ENCODE measurements around the gene IGHMBP2.

IGHMBP2 gene

DNA sequence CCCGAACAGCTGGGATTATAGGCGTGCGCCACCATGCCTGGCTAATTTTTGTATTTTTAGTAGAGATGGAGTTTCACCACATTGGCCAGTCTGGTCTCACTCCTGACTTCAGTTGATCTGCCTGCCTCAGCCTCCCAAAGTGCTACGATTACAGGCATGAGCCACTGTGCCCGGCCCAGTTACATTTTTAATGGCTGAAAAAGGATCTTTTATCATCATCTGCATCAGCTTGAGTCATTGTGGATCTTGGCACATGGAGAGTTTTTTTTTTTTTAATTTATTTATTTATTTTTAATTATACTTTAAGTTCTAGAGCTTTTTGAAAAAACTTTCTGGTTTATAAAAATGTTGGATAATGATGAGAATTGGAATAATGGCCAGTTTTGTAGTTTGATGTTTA, 8.6 kb downstream of the IGHMBP2 start:
- in situ Hi-C loops (cut with HindIII; ENCODE audit: low sequenced_read_pairs) = no loop called here
- DNase-seq (ENCODE audit: low read depth, low spot score) = no peak
- no peak overlapping the region for H3K4me3 ChIP-seq (ENCODE audit: low read depth, low read length)
- TF ChIP-seq, protein P1, sequence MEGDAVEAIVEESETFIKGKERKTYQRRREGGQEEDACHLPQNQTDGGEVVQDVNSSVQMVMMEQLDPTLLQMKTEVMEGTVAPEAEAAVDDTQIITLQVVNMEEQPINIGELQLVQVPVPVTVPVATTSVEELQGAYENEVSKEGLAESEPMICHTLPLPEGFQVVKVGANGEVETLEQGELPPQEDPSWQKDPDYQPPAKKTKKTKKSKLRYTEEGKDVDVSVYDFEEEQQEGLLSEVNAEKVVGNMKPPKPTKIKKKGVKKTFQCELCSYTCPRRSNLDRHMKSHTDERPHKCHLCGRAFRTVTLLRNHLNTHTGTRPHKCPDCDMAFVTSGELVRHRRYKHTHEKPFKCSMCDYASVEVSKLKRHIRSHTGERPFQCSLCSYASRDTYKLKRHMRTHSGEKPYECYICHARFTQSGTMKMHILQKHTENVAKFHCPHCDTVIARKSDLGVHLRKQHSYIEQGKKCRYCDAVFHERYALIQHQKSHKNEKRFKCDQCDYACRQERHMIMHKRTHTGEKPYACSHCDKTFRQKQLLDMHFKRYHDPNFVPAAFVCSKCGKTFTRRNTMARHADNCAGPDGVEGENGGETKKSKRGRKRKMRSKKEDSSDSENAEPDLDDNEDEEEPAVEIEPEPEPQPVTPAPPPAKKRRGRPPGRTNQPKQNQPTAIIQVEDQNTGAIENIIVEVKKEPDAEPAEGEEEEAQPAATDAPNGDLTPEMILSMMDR (IDR thresholded peaks at IDR 0.05; ENCODE audit: low read depth, low read length) = no peak

- H3K4me3 ChIP-seq (ENCODE audit: low read depth, low read length) = no peak overlapping the region
- TF ChIP-seq, protein P1 (IDR thresholded peaks at IDR 0.05; ENCODE audit: low read depth, low read length) = no peak
- DNase-seq (ENCODE audit: low read depth, low spot score) = no peak
- in situ Hi-C loops (cut with HindIII; ENCODE audit: low sequenced_read_pairs) = no loop called here
Observed at GRCh38 chr11:68913188-68913587, 9.5 kb downstream of the IGHMBP2 start.

DNA sequence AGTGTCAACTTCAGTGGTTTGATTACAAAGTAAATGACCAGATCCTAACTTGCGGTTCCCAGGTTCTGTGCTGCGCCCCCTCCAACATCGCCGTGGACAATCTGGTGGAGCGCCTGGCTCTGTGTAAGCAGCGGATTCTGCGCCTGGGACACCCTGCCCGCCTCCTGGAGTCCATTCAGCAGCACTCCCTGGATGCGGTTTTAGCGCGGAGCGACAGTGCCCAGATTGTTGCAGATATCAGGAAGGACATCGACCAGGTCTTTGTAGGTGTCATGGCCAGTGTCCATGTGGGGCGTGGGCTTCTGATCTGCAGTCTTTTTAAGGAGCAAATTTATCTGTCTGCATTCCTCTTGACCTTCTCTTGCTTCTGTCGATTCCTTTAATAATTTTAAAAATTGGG, 11.1 kb downstream of the IGHMBP2 start:
- TF ChIP-seq, protein P1 (IDR thresholded peaks at IDR 0.05; ENCODE audit: low read depth, low read length) = no peak
- in situ Hi-C loops (cut with HindIII; ENCODE audit: low sequenced_read_pairs) = no loop called here
- no peak for DNase-seq (ENCODE audit: low read depth, low spot score)
- H3K4me3 ChIP-seq (ENCODE audit: low read depth, low read length) = no peak overlapping the region

GRCh38 chr11:68916439-68916838, 12.7 kb downstream of the IGHMBP2 start:
- TF ChIP-seq, protein P1 (IDR thresholded peaks at IDR 0.05; ENCODE audit: low read depth, low read length) = no peak
- H3K4me3 ChIP-seq (ENCODE audit: low read depth, low read length) = no peak overlapping the region
- DNase-seq (ENCODE audit: low read depth, low spot score) = no peak
- in situ Hi-C loops (cut with HindIII; ENCODE audit: low sequenced_read_pairs) = no loop called here

DNA sequence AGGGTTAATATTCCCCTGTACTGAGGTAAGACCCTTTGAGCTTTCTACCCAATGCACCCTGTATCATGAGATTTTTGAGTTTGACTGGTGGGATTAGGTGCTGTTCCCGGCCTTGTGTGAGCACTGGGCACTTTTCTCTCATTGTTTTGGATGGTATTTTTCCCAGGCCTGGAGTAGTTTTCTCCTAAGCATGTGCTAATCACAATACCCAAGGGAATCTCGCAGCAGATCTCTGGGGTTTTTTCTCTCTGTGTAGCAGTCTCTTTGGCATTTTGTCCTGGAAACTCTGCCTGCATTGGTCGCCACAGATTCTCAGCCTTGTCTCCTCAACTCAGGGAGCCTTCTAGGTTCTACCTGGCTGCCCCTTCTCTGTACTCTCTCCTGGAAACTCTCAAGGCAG, 19.9 kb downstream of the IGHMBP2 start:
- DNase-seq (ENCODE audit: low read depth, low spot score) = no peak
- in situ Hi-C loops (cut with HindIII; ENCODE audit: low sequenced_read_pairs) = no loop called here
- no peak overlapping the region for H3K4me3 ChIP-seq (ENCODE audit: low read depth, low read length)
- TF ChIP-seq, protein P1 (IDR thresholded peaks at IDR 0.05; ENCODE audit: low read depth, low read length) = no peak

GRCh38 chr11:68924073-68924925, 20.6 kb downstream of the IGHMBP2 start:
- no peak overlapping the region for H3K4me3 ChIP-seq (ENCODE audit: low read depth, low read length)
- TF ChIP-seq, protein P1 (IDR thresholded peaks at IDR 0.05; ENCODE audit: low read depth, low read length) = no peak
- in situ Hi-C loops (cut with HindIII; ENCODE audit: low sequenced_read_pairs) = no loop called here
- no peak for DNase-seq (ENCODE audit: low read depth, low spot score)

All from astrocyte of the spinal cord (primary cell).